Right lobe of liver (tissue), 6 donors: ENCODE data around the gene AGFG1. TPM values are rescaled to one million over a fixed set of nuclear protein-coding genes. Genes with fewer than 3 reads are reported as not detected.

Source experiments
- ATAC-seq, 4 donors: fragments of 200-7000 bp; cut with Tn5 transposase; one replicate each; pipeline ENCODE4 v1.9.1; 2020; ENCODE audit warnings: mild to moderate bottlenecking in 4 of 4, moderate library complexity in 4 of 4
- DNase-seq, 3 donors: peaks; one replicate each; pipeline ENCODE4 v3.0.0-alpha.2; 2020
- H3K27ac ChIP-seq, 3 donors: fragments of 200-600 bp; one replicate each; pipeline ENCODE4 v1.8.0; 2022
- H3K27me3 ChIP-seq, 2 donors: fragments of 200-600 bp; one replicate each; pipeline ENCODE4 v1.8.0; 2022
- H3K36me3 ChIP-seq, 4 donors: fragments of 200-600 bp; sonication (generic) in 1 of 4; one replicate each; pipeline versions ENCODE4 v1.5.1 to v1.8.0; 2017 to 2022; ENCODE audit warnings: control low read depth in 1 of 4
- H3K4me1 ChIP-seq, 4 donors: fragments of 200-600 bp; sonication (generic) in 1 of 4; one replicate each; pipeline versions ENCODE4 v1.5.1 to v1.8.0; 2017 to 2022; ENCODE audit warnings: control low read depth in 1 of 4
- H3K4me3 ChIP-seq, 3 donors: fragments of 200-600 bp; one replicate each; pipeline ENCODE4 v1.8.0; 2022
- H3K9me3 ChIP-seq, 4 donors: fragments of 200-600 bp; sonication (generic) in 1 of 4; one replicate each; pipeline versions ENCODE4 v1.5.1 to v1.8.0; 2017 to 2022; ENCODE audit warnings: control low read depth in 1 of 4
- CTCF ChIP-seq, 4 donors: fragments of 200-600 bp in 3 of 4; fragments of 450-650 bp in 1 of 4; IDR thresholded peaks; one replicate each; pipeline versions ENCODE4 v1.5.1 to v1.8.0; 2016 to 2022; ENCODE audit warnings: antibody characterized with exemption in 4 of 4, mild to moderate bottlenecking in 2 of 4
- POLR2A ChIP-seq: fragments of 450-650 bp; IDR thresholded peaks from one replicate; pipeline ENCODE4 v1.6.1; 2017; ENCODE audit warnings: antibody characterized with exemption, mild to moderate bottlenecking
- WGBS: methylation state at CpG from one replicate; pipeline ENCODE4 v1.1.6; 2018; ENCODE audit warnings: low coverage, low lambda C conversion rate; ENCODE audit not compliant: insufficient coverage; ENCODE audit errors: missing lambda C conversion rate; 5-methylcytosine and 5-hydroxymethylcytosine counted together
- intact Hi-C, 2 donors: fragments of 100-400 bp; cut with DNase I; formaldehyde crosslinking; loops; one replicate each; pipeline versions ENCODE4 v1.11.2 to v1.14.1; 2022
- total RNA-seq, 6 experiments: library from RNA; depleted of rRNA in 2 of 6; stranded (reverse); fragments of >200 nt in 2 of 6; fragmentation: NEBNext Ultra II Directional in 3 of 6; extraction: Animal tissue kit (Norgen Biotek cat#: 25700) in 3 of 6; gene quantifications; one replicate each; pipeline versions ENCODE4 v1.1.0 to v1.2.4, GENCODE V29; 2016 to 2023
- donor health status: DM: no; HTN: yes; CAD: no.
- donor health status: DM: no; HTN: no; CAD: no.
- donor health status: DM: no; HTN: no; CAD: no.
- donor health status: DM: no; HTN: yes; CAD: no.
- donor health status: DM: no; HTN: yes; CAD: no.

AGFG1 gene
- total RNA-seq, 6 experiments from 2014 or later = 25.2 to 70.0 (median 39.5) TPM

- intact Hi-C loops = no loop called here
- no peak for DNase-seq
- no peaks in the 10 kb centered on the region for H3K36me3 ChIP-seq
- no peak for ATAC-seq
- H3K4me1 ChIP-seq = no peaks in the 10 kb centered on the region
- no peaks in the 10 kb centered on the region for H3K27me3 ChIP-seq
- no peaks in the 10 kb centered on the region for H3K9me3 ChIP-seq
- no peak overlapping the region for H3K4me3 ChIP-seq
- TF ChIP-seq POLR2A = no peak
- TF ChIP-seq CTCF (IDR thresholded peaks at IDR 0.05) = no peak
- H3K27ac ChIP-seq = no peak overlapping the region
- WGBS = 82% methylated on average over 9 of the region's 12 CpGs
Measured at GRCh38 chr2:227443889-227444568, 27.9 kb upstream of the AGFG1 start.

- Histone ChIP-seq H3K27ac (no peak overlapping the region), H3K36me3 (no peaks in the 10 kb centered on the region), H3K27me3 (no peaks in the 10 kb centered on the region), H3K4me1 (peaks cover 0 to 33% (median 14%) of the 10 kb centered on the region in 4 donors), H3K4me3 (no peak overlapping the region), H3K9me3 (no peaks in the 10 kb centered on the region)
- WGBS = 66% methylated on average over 6 of the region's 7 CpGs
- intact Hi-C loops = no loop called here
- TF ChIP-seq POLR2A (no peak), CTCF (IDR thresholded peaks at IDR 0.05) (no peak)
- DNase-seq (no peak), ATAC-seq (no peak)
Measured at GRCh38 chr2:227447606-227448005, 24.4 kb upstream of the AGFG1 start.

DNA sequence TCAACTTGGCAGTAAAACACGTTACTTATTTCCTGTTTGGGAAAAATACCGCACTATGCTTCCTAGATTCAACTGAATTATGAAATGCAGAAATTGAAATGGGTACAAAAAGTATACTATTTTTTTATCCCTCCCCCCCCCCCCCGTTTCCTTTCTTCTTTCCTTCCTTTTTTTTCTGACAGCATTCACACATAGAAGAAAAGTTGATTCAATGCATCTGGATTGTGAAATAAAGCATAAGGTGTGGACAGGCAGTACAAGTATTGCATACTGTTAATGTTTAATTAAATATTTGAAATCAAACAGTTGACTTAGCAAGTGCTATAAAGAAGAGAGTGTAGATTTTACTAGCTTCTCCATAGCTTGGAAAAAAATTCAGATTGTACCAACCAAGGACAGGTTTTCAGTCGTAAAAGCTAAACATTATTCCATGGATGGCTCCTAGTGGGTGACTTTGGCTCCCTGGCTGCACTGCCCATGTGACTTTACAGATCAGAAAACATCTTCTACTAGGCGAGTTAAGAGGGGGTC, 21.6 kb upstream of the AGFG1 start:
- no peak overlapping the region for H3K4me3 ChIP-seq
- TF ChIP-seq POLR2A = no peak
- no peak for TF ChIP-seq CTCF (IDR thresholded peaks at IDR 0.05)
- DNase-seq (no peak), ATAC-seq (peak; percentile 38 to 73 (median 62))
- H3K36me3 ChIP-seq = no peaks in the 10 kb centered on the region
- peaks cover 0 to 48% (median 14%) of the 10 kb centered on the region in 4 donors for H3K4me1 ChIP-seq
- 10% methylated on average over 5 of the region's 5 CpGs for WGBS
- H3K27me3 ChIP-seq = no peaks in the 10 kb centered on the region
- H3K27ac ChIP-seq = peak overlapping the region; percentile 9 to 84 (median 25)
- no peaks in the 10 kb centered on the region for H3K9me3 ChIP-seq
- intact Hi-C loops = no loop called here

- DNase-seq (peak in 1 of 3 donors; percentile 61), ATAC-seq (peak; percentile 87 to 96 (median 90))
- peak overlapping the region; percentile 2 to 84 (median 25) for H3K27ac ChIP-seq
- H3K36me3 ChIP-seq = no peaks in the 10 kb centered on the region
- TF ChIP-seq POLR2A (no peak), CTCF (IDR thresholded peaks at IDR 0.05) (no peak)
- no peak overlapping the region for H3K4me3 ChIP-seq
- H3K4me1 ChIP-seq = peaks cover 0 to 48% (median 14%) of the 10 kb centered on the region in 4 donors
- intact Hi-C loops = no loop called here
- H3K9me3 ChIP-seq = no peaks in the 10 kb centered on the region
- WGBS = 9% methylated on average over 5 of the region's 5 CpGs
- no peaks in the 10 kb centered on the region for H3K27me3 ChIP-seq
Measured at GRCh38 chr2:227450926-227451654, 20.9 kb upstream of the AGFG1 start.
